Measurements from ENCODE around the gene ATG7. TPM values are rescaled to one million over a fixed set of nuclear protein-coding genes. Genes with fewer than 3 reads are reported as not detected.
A peak's percentile ranks its signal among the peaks of the same experiment; 100 is the strongest.

The ATG7 gene
- total RNA-seq, 1 experiment from 2014 or later, result 29.3 TPM

- TF ChIP-seq MAX (IDR thresholded peaks at IDR 0.05) (no peak), ZFX (IDR thresholded peaks at IDR 0.05) (no peak), EZH2phosphoT487 (IDR thresholded peaks at IDR 0.05; ENCODE audit: borderline replicate concordance) (no peak), JUND (IDR thresholded peaks at IDR 0.05) (no peak), SIN3A (IDR thresholded peaks at IDR 0.05; ENCODE audit: low read depth) (no peak), TCF7L2 (IDR thresholded peaks at IDR 0.05; ENCODE audit: borderline replicate concordance, extremely low read depth, insufficient read depth, insufficient read length) (no peak), SP1 (IDR thresholded peaks at IDR 0.05; ENCODE audit: low read depth) (no peak)
Observed at GRCh38 chr3:11287404-11287803, 15.2 kb downstream of the ATG7 start (continued).

- RAD21 ChIA-PET (ENCODE audit: low non-redundant PET in 1 of 2, low total read pairs in 2 of 2, uncharacterized antibody in 2 of 2, unreplicated experiment in 2 of 2), result no interaction called here
- TF ChIP-seq SP1 (IDR thresholded peaks at IDR 0.05; ENCODE audit: low read depth) (no peak), CTCF (IDR thresholded peaks at IDR 0.05 in 2 of 3, conservative IDR thresholded peaks at IDR 0.05 in 1 of 3; ENCODE audit: borderline replicate concordance in 1 of 3, insufficient read depth in 1 of 3, low read depth in 2 of 3, low read length in 2 of 3) (no peak), SIN3A (IDR thresholded peaks at IDR 0.05; ENCODE audit: low read depth) (no peak)
- no peaks in the 10 kb centered on the region for H3K27me3 ChIP-seq (ENCODE audit: insufficient read depth, low read length)
- H3K4me1 ChIP-seq (ENCODE audit: control insufficient read depth in 1 of 2, insufficient read depth in 2 of 2, low read length in 2 of 2), result peaks cover 16 to 44% of the 10 kb centered on the region in 2 experiments
- intact Hi-C loops (cut with micrococcal nuclease), result no loop called here
- H2AFZ ChIP-seq (ENCODE audit: low read depth, low read length, poor library complexity, severe bottlenecking), result no peak overlapping the region
- POLR2A ChIA-PET, result interaction anchor here (0.8 kb wide), 1 partner anchor 16 kb away, joined by 3 read pairs; the partner anchor contains the start of gene ATG7
- peaks cover 44% of the 10 kb centered on the region for H3K79me2 ChIP-seq (ENCODE audit: insufficient read depth, low read length)
- no peaks in the 10 kb centered on the region for H3K9me3 ChIP-seq (ENCODE audit: control insufficient read depth in 1 of 2, insufficient read depth in 1 of 2, low read depth in 1 of 2, low read length in 2 of 2)
- H3K9me2 ChIP-seq (ENCODE audit: insufficient read depth), result no peaks in the 10 kb centered on the region
- H3K36me3 ChIP-seq (ENCODE audit: control insufficient read depth in 1 of 2, insufficient read depth in 2 of 2, low read length in 2 of 2), result peaks cover 0 to under 1% of the 10 kb centered on the region in 2 experiments; a peak in 1 of 4 replicates
- H3K4me2 ChIP-seq (ENCODE audit: low read length), result peak overlapping the region; percentile 42; the same call in 1 of the 2 replicates
- ATAC-seq, result no peak
- DNase-seq (ENCODE audit: low read depth, low spot score), result no peak
- H3K4me3 ChIP-seq (replicated peaks in 1 of 2; ENCODE audit: low read depth in 1 of 2, low read length in 2 of 2), result no peak overlapping the region
- no peaks in the 10 kb centered on the region for H4K20me1 ChIP-seq (ENCODE audit: insufficient read depth)
- CTCF ChIA-PET, result no interaction called here
- no peak overlapping the region for H3K9ac ChIP-seq (ENCODE audit: low read length)
- no TSS peak for BruUV-seq (replicated peaks)
- H3K27ac ChIP-seq (ENCODE audit: low read depth, low read length), result no peak overlapping the region; the same call in 1 of the 2 replicates
Observed at GRCh38 chr3:11288021-11288491, 15.9 kb downstream of the ATG7 start.

Data from HCT116 (cell line).